ENCODE data around the gene C1orf232. TPM values are rescaled to one million over a fixed set of nuclear protein-coding genes. Genes with fewer than 3 reads are reported as not detected.

The C1orf232 gene
- polyA plus RNA-seq, 3 donors from 2014 or later, result not detected

DNA sequence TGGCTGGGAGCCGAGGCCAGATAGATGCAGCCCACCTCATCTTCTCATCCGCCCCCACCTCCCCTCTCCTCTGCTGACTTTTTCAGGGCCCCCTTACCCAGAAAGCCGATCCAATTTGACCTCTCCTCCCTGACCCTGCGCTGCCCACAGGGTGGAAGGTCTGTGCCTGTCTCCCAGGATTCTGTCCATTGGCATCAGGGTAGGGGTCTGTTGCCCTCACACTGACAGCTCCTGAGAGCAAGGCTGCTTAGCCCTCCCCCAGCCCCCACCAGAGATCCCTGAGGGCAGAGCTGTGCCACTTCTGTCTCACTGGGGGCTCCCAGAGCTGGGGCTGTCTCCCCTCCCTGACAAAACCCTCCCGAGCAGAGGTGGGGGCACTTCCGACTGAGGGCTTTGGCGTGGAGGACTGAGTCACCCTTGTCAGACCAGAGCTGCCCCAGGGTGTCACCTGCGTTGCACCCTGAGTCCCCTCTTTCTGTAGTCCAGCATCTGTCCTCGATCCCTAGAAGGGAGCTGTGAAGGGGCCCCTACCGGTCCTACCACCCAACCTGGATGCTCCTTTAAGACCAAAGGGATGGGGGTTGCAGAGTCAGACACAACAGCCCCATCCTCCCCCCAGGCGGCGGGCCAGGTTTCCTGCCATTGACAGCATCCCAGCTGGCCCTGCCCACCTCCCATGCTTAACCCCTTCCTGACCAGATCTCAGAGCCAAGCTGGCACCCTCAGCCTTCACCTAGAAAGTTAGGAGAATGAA lies 12.3 kb downstream of the C1orf232 start:
- H3K27ac Mint-ChIP-seq, result no peak overlapping the region
- H3K4me1 Mint-ChIP-seq, result peaks cover 0 to 2% of the 10 kb centered on the region in 2 donors
- peaks cover 0 to 2% (median 0%) of the 10 kb centered on the region in 6 donors for H3K9me3 Mint-ChIP-seq
- no peaks in the 10 kb centered on the region for H3K36me3 Mint-ChIP-seq
- DNase-seq, result no peak
- H3K4me3 Mint-ChIP-seq, result no peak overlapping the region
- H3K27me3 Mint-ChIP-seq (ENCODE audit: low read depth in 3 of 3), result peaks cover 14 to 18% (median 17%) of the 10 kb centered on the region in 3 donors

DNA sequence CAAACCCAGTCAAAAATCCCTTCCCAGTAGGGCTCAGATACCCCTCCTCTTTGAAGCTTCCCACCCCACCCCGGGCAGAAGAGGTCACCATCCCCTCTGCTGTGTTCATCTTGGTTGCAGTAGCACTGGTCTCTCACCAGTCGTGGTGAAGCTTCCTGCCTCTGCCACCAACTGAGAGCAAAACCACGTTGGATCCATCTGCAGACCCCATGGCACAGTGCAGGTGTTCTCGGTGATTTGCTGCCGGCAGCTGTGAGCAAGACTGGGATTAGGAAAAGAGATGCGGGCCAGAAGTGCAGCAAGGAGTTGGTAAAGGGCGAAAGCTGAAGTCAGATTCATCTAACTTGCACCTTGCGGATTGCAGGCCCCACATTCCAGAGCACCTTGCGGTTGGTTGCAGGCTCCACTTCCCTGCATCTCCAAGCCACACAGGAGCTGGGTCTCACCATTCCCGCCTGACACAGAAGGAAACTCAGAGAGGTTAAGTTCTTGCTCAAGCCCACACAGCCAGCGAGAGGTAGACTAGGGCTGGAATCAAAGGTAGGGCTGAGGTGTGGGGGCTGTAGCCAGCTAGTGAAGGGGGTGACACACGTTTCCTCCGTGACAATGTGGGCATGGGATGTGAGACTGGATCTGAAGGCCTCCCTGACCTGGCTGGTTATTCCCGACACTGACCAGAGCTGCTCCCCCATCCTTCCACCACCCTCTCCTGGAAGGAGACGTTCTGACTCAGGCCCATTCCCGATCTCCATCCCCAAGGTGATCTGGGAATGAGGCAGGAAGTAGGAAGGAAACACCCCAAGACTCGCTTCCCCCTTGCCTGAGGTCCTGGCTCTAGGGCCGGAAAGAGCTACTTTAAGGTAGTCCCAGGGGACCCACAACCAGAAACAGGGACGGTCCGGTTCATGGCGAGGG lies 13.1 kb downstream of the C1orf232 start:
- no peak overlapping the region for H3K27ac Mint-ChIP-seq
- no peak for DNase-seq
- H3K27me3 Mint-ChIP-seq (ENCODE audit: low read depth in 3 of 3), result peaks cover 14 to 16% (median 15%) of the 10 kb centered on the region in 3 donors
- H3K4me3 Mint-ChIP-seq, result no peak overlapping the region
- no peaks in the 10 kb centered on the region for H3K36me3 Mint-ChIP-seq
- H3K4me1 Mint-ChIP-seq, result peaks cover 0 to 2% of the 10 kb centered on the region in 2 donors
- peaks cover 0 to 2% (median 0%) of the 10 kb centered on the region in 6 donors for H3K9me3 Mint-ChIP-seq

DNA sequence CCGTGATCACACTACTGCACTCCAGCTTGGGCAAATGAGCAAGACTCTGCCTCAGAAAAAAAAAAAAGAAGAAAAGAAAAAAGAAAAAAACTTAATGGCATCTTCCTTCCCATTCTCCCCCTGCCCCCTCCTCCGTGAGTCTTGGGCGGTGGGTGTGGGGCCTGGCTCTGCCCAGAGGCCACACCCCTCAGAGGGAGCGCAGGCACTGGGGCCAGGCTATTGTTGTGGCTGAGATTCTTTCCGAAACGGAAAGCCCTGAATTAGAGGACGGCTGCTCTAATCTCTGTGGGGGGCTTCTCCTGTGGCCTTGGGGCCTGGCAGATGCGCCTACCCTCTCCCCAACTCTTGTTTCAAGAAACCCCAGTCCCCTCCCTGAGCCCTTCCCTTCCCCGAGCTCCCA lies 14.0 kb downstream of the C1orf232 start:
- Mint-ChIP-seq H3K27ac (no peak overlapping the region), H3K27me3 (ENCODE audit: low read depth in 3 of 3) (peaks cover 12 to 15% (median 12%) of the 10 kb centered on the region in 3 donors), H3K4me3 (no peak overlapping the region), H3K9me3 (peaks cover 0 to 1% (median 0%) of the 10 kb centered on the region in 6 donors), H3K36me3 (no peaks in the 10 kb centered on the region), H3K4me1 (peaks cover 0 to 2% of the 10 kb centered on the region in 2 donors)
- DNase-seq, result no peak

DNA sequence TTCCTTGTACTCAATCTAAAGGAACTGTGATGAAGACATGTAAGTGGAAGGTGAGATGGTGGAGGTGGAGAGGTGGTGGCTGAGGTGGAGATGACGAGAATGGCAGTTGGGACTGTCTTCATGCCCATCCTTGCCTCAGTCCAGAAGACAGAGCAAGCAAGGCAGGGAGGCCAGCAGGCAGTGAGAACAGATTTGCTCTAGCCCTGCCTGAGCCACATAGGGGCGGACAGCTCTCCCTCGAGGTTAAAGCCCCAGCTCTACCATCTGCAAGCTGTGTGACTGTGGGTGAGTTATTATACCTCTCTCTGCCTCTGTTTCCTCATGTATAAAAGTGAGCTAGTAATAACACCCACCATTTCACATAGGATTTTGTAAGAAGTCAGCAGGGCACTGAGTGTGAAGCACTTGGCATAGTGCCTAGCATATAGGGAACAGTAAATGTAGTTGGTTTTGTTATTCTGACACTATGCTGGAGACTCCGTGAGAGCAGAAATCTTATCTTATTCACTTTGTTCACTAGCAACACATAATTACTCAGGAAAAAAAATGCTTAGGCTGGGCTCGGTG lies 14.7 kb downstream of the C1orf232 start:
- H3K9me3 Mint-ChIP-seq, result no peaks in the 10 kb centered on the region
- H3K36me3 Mint-ChIP-seq, result no peaks in the 10 kb centered on the region
- H3K27me3 Mint-ChIP-seq (ENCODE audit: low read depth in 3 of 3), result peaks cover 9 to 15% (median 12%) of the 10 kb centered on the region in 3 donors
- H3K4me3 Mint-ChIP-seq, result no peak overlapping the region
- H3K4me1 Mint-ChIP-seq, result peaks cover 0 to 2% of the 10 kb centered on the region in 2 donors
- DNase-seq, result no peak
- H3K27ac Mint-ChIP-seq, result no peak overlapping the region

DNA sequence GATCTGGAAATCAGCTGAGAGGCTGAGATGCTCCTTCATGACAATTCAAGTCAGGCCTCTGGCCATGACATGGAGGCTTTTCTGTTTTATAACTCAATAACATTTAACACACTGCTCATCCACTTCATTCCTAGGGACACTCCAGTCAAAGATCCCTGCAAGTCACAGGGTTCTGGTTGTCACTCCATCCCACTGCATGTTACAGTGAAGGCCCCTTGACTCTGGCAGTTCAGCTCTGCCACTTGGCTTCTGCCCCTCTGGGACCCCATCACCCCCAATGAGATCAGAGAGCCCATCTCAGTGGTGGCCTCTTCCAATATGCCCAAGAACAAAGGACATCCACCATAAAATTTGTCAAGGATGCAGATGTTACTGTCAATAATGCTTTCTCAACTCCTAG lies 19.9 kb downstream of the C1orf232 start:
- Mint-ChIP-seq H3K27ac (no peak overlapping the region), H3K4me3 (no peak overlapping the region), H3K9me3 (no peaks in the 10 kb centered on the region), H3K27me3 (ENCODE audit: low read depth in 3 of 3) (peaks cover 6 to 20% (median 8%) of the 10 kb centered on the region in 3 donors), H3K36me3 (no peaks in the 10 kb centered on the region), H3K4me1 (peaks cover 0 to 8% of the 10 kb centered on the region in 2 donors)
- DNase-seq, result no peak

DNA sequence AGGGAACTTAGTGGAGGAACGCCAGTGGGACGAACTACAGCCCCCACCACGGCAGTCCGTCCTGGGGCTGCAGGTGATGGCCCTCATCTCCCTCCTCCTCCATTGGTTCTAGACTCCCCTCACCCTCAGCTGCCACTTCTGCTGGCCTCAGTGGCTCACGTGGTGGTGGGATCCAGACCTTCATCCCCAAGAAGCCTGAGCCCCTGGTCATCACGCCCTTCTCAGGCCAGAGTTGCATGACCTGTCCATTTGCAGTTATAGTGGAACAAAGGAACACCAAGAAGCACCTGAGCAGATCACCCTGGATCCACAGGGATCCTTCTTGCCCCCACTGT lies 22.8 kb downstream of the C1orf232 start:
- H3K27me3 Mint-ChIP-seq (ENCODE audit: low read depth in 3 of 3), result peaks cover 5 to 18% (median 16%) of the 10 kb centered on the region in 3 donors
- H3K4me3 Mint-ChIP-seq, result no peak overlapping the region
- H3K27ac Mint-ChIP-seq, result no peak overlapping the region
- no peaks in the 10 kb centered on the region for H3K36me3 Mint-ChIP-seq
- DNase-seq, result no peak
- H3K9me3 Mint-ChIP-seq, result no peaks in the 10 kb centered on the region
- H3K4me1 Mint-ChIP-seq, result peaks cover 0 to 8% of the 10 kb centered on the region in 2 donors

DNA sequence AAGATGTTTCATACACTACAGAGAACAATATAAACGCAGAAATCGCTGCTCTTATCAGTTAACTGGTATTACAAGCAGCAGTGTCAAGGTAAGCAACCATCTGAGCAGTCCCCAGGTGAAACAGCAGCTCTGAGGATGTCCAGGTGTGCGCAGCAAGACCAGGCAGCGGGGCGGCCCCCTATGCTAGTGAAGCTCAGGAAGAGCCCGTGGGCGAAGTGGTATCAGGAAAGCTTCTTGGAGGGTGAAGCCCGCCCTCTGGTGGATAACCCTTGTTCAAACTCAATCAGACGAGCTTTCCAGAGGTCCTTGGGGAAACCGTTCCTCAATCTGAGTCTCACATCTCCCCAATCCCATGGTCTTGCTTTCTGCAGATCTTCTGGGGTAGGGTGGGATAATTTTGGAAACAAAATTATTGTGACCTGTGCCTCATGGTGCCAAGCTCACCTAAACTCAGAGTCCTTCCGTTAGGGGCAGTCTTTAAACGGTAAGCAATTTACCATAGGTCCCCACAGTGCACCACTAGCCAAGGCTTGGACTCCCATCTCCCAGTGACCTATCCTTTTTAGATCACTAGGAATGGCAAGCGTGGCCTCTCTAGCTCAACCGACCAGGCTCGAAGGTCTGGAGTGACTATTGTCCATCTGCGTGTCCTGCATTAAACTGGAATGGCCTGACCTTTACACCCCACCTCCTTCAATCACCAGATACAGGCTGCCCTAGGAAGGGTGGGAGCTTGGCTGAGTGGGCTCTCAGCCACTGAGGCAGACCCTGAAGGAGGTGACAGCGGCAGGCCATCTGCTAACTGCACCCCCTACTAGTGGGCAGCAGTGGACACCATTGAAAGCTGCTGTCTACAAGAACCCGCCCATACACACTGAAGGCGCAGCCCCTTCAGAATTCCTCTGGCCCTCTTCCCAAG lies 23.5 kb downstream of the C1orf232 start:
- Mint-ChIP-seq H3K36me3 (no peaks in the 10 kb centered on the region), H3K9me3 (no peaks in the 10 kb centered on the region), H3K4me1 (peaks cover 0 to 8% of the 10 kb centered on the region in 2 donors), H3K4me3 (no peak overlapping the region), H3K27me3 (ENCODE audit: low read depth in 3 of 3) (peaks cover 7 to 18% (median 16%) of the 10 kb centered on the region in 3 donors), H3K27ac (peak overlapping the region in 1 of 6 donors; percentile 11)
- peak; percentile 66 to 73 (median 68) for DNase-seq

DNA sequence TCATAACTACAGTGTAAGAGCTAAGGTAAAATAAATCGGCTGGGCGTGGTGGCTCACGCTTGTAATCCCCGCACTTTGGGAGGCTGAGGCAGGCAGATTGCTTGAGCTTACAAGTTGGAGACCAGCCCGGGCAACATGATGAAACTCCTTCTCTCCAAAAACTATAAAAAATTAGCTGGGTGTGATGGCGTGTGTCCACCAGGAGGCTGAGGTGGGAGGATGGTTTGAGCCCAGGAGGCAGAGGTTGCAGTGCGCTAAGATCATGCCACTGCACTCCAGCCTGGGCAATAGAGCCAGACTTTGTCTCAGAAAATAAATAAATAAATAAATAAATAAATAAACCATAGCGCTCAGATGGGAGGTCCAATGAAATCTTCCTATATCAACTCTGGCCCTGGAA lies 26.6 kb downstream of the C1orf232 start:
- Mint-ChIP-seq H3K4me1 (peaks cover 0 to 8% of the 10 kb centered on the region in 2 donors), H3K36me3 (no peaks in the 10 kb centered on the region), H3K9me3 (no peaks in the 10 kb centered on the region), H3K4me3 (no peak overlapping the region), H3K27me3 (ENCODE audit: low read depth in 3 of 3) (peaks cover 7 to 18% (median 8%) of the 10 kb centered on the region in 3 donors), H3K27ac (no peak overlapping the region)
- no peak for DNase-seq

DNA sequence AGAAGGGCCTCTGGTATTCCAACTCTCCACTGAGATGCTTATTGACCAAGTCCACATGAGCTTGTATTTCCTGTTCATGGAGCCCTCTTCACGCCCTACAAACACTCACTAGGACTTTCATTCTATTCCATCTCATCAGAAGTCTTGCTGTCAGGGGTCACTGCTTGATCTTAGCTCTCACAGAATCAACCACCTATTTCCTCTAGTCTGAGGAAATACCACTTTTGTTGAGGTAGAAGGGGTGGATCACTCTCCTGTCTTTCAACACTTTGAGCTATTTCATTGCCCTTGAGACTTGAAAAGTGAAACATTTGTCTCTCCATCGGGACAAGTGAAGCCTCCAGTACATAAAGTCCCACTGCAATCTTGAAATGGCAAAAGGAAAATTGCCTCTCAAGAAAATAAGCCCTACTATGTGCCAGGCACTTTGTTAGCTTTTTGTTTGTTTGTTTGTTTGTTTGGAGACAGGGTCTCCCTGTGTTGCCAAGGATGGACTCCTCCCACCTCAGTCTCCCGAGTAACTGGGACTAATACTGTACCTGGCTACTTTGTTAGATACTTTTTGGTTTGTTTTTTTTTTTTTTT lies 29.7 kb downstream of the C1orf232 start:
- Mint-ChIP-seq H3K4me3 (no peak overlapping the region), H3K4me1 (no peaks in the 10 kb centered on the region), H3K36me3 (peaks cover 0 to 3% (median 0%) of the 10 kb centered on the region in 3 donors), H3K9me3 (no peaks in the 10 kb centered on the region), H3K27ac (no peak overlapping the region), H3K27me3 (ENCODE audit: low read depth in 3 of 3) (peaks cover 0 to 13% (median 8%) of the 10 kb centered on the region in 3 donors)
- DNase-seq, result no peak

DNA sequence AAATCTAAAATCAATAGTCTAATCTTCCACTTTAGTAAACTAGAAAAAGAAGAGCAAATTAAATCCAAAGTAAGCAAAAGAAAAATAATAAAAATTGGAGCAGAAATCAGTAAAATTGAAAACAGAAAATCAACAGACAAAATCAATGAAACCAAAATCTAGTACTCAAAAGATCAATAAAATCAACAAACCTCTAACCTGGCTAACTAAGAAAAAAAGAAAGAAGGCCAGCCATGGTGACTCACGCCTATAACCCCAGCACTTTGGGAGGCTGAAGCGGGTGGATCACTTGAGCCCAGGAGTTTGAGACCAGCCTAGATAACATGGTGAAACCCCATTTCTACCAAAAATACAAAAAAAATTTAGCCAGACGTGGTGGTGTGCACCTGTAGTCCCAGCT lies 34.3 kb downstream of the C1orf232 start:
- Mint-ChIP-seq H3K36me3 (peaks cover 0 to 3% (median 0%) of the 10 kb centered on the region in 3 donors), H3K9me3 (no peaks in the 10 kb centered on the region), H3K27ac (no peak overlapping the region), H3K27me3 (ENCODE audit: low read depth in 3 of 3) (peaks cover 2 to 20% (median 3%) of the 10 kb centered on the region in 3 donors), H3K4me3 (no peak overlapping the region), H3K4me1 (no peaks in the 10 kb centered on the region)
- no peak for DNase-seq

DNA sequence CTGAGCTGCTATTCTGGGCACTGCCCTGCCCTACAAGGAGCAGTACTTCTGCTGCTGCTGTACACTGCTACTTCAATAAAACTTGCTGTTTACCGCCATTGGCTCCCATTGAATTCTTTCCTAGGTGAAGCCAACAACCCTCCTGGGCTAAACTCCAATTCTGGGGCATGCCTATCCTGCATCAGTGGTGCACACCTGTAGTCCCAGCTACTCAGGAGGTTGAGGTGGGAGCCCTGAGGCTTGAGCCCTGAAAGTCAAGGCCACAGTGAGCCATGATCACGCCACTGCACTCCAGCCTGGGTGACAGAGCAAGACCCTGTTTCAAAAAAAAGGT lies 36.0 kb downstream of the C1orf232 start:
- Mint-ChIP-seq H3K4me1 (peaks cover 3 to 5% of the 10 kb centered on the region in 2 donors), H3K27me3 (ENCODE audit: low read depth in 3 of 3) (peaks cover 0 to 27% (median 8%) of the 10 kb centered on the region in 3 donors), H3K9me3 (no peaks in the 10 kb centered on the region), H3K4me3 (no peak overlapping the region), H3K36me3 (peaks cover 0 to 3% (median 0%) of the 10 kb centered on the region in 3 donors), H3K27ac (no peak overlapping the region)
- no peak for DNase-seq

DNA sequence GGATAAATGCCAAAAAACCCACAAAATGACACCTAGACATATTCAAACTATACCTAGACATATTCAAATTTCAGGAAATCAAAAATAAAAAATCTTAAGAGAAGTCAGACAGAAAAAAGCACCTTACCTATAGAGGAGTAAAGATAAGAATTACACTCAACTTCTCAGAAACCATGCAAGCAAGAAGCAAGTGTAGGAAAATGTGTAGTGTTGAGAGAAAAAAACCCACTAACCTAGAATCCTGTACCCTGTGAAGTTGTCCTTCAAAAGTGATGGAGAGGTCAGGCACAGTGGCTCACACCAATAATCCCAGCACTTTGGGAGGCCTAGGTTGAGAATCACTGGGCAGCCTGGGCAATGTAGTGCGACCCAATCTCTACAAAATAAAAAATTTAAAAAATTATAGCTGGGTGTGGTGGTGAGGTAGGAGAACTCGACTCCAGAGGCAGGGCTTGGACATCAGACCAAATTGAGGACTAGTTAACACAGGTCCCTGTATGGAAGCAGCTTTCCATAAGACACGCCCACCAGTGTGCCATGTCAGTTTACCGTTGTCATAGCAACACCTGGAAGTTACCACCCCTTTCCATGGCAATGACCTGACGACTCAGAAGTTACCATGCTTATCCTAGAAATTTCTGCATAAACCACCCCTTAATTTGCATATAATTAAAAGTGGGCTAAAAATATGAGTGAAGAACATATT lies 36.5 kb downstream of the C1orf232 start:
- H3K27me3 Mint-ChIP-seq (ENCODE audit: low read depth in 3 of 3), result peaks cover 0 to 32% (median 13%) of the 10 kb centered on the region in 3 donors
- no peaks in the 10 kb centered on the region for H3K9me3 Mint-ChIP-seq
- H3K4me3 Mint-ChIP-seq, result no peak overlapping the region
- peaks cover 0 to 3% (median 0%) of the 10 kb centered on the region in 3 donors for H3K36me3 Mint-ChIP-seq
- peaks cover 8 to 11% of the 10 kb centered on the region in 2 donors for H3K4me1 Mint-ChIP-seq
- DNase-seq, result no peak
- H3K27ac Mint-ChIP-seq, result no peak overlapping the region

All from immature natural killer cell (primary cell).